GM19351 (cell line): Measurements from ENCODE around the gene RBM33.
"Not testable (repeated sequence)": the region's sequence is repeated elsewhere in the genome, so short reads cannot be mapped to it uniquely, and the experiment has no call there.

Source experiments
- ATAC-seq: cut with Tn5 transposase; IDR thresholded peaks from one replicate; pipeline ENCODE4 v1.9.1; 2021; ENCODE audit warnings: mild to moderate bottlenecking, moderate library complexity; ENCODE audit not compliant: unreplicated experiment

RBM33 gene

DNA sequence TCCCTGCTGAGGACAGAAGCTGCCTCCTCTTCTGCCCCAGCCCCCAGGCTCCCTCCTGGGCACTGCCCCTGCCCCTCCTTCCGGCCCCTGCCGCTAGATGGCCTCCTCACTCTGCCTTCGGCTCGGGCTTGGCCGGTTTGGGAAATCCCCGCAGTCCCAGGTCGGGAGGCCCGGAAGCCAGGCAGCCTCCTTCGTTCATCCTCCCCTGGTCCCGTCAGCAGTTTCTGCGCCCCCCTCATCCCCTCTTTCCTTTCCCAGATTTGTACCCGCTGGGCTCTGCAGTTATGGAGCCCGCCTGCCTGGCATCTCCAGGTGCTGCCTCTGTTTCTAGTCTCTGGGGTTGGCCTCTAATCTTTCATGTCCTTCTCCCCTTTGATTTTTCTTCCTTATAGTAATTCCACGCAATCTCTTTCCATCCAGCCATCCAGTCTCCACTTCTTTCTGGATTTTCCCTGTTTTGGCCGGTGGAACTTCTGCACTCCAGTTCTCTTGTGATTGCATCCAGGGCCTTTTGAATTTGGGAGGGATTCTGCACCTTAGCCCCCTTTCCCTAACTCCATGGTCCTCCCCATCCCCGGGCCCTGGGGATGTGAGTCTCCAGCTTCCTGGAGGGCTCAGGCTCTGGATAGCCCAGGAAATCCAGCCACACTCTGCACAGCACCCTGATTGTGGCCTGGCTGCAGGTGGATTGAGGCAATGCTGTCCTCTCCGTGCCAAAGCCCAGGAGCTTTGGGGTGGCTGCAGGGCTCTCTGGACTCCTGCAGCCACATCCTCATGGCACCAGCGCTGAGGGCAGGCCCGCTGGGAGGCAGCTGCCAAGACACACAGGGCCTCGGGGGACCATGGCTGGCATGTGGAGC lies 171.1 kb downstream of the RBM33 start:
- ATAC-seq, result peak; percentile 87

DNA sequence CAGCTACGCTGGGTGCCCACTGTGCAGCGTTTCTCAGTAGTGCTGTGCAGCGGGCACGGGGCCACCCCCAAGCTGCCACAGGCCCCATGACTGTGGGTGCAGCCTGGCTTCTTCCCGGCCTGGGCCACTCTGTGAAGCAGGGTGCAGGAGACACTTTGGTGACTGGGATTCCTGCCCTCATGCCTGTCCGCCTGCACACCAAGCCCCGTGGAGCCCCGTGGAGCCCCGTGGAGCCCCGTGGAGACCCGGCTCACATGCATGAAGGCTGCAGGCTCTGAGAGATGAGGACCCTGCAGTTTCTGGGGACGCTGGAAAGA lies 171.7 kb downstream of the RBM33 start:
- no peak for ATAC-seq

DNA sequence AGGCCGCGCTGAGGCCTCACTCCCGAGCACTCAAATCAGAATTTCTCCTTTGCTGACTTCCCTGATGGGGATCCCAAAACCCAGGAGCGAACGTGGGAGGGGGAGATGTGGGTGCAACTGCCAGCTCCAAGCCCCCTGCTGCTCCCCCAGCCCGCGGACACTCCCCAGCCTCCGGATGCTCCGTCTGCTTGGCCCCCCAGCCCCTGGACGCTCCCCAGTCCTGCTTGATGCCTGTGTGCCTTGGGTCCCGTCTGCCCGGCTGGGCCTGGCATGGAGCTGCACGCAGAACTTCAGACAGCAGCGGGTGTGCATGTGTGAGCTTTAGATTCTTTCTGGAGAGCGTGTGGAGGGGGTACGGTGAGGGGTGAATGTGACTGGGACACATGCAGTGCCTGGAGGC lies 172.5 kb downstream of the RBM33 start:
- no peak for ATAC-seq

DNA sequence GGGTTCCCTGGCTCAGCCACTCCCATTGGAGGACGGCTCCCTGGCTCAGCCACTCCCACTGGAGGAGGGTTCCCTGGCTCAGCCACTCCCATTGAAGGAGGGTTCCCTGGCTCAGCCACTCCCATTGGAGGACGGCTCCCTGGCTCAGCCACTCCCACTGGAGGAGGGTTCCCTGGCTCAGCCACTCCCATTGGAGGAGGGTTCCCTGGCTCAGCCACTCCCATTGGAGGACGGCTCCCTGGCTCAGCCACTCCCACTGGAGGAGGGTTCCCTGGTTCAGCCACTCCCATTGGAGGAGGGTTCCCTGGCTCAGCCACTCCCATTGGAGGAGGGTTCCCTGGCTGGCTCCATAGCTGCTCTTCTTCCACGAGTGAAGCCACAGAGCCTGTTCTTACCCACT lies 173.1 kb downstream of the RBM33 start:
- not testable (repeated sequence) for ATAC-seq

DNA sequence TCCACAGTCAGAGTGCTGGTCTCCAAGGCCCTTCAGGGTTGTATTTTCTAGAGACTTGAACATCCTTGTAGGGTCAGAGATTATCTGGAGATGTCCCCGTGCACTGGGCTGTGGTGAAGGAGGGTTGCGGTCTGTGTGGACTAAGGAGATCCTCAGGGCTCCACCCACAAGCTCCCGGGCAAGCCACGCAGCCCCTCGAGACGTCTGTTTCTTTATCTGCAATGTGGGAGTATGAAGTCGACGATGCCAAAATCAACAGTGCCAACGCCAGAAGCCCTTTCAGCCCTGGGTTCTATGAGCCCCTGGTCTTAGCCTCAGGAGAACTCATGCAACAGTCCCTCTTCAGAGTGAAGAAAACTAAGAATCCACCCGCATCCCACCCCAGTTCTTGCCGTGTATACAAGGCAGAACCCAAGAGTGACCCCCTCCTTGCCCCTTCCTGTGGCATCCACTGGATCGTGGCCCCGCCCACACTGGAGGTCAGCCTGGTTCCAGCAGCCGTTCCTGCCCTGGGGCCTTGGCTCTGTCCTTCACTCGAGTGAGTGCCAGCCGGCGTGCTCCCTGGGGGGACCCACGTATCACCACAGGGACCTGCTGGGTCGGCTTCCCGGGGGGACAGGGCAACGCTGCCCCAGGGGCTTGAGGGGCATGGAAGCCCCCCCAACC lies 173.8 kb downstream of the RBM33 start:
- no peak for ATAC-seq

DNA sequence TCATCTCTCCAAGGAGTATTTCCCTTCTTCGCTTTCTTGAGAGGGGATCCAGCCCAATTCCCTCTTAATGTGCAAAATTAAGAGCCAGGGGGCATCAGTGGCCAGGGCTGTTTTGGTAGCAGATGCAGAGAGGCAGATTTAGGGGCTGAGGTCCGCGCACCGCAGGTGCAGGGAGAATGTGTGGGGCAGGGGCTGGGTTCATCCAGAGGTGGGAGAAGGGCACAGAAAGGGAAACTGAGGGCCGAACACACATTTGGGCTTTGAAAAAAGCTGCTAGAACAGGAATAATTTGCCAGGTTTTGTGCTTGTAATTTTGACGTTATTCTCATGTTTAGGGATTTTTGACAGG lies 174.3 kb downstream of the RBM33 start:
- ATAC-seq, result no peak

DNA sequence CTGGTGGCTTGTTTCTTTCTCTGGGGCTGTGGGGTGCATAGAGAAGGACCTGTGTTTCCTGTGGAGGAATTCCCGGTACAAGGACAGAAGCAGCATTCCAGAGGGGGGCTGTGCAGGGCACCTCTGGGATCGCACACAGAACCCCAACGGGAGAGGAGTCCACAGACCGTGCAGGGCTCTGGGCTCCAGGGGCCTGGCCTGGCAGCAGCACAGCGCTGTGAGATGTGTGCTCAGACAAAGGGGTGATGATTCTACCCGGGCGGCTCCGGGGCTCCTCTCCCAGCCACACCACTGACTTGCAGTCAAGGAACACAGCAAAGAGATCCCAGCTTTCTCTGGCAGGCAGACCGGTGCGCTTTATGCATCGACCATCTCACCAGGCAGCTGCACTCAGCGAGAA lies 174.7 kb downstream of the RBM33 start:
- ATAC-seq, result no peak

DNA sequence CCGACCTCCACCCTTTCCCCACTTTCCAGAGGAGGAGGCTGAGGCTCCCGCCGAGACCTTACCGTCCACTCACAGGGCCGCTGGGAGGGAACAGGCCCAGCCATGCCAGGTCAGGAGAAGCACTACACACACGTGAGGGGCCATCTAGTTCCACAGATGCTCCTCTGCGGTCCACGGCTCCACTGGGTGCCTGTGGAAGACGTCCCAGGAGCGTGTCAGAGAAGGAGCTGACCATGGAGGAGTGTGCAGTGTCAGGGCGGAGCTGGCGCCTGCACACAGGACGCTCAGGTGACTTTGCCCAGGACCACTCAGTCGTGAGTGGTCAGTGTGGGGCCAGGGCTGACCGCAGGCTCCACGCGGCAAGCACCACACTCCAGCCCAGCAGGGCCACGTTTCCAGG lies 175.8 kb downstream of the RBM33 start:
- ATAC-seq, result no peak

DNA sequence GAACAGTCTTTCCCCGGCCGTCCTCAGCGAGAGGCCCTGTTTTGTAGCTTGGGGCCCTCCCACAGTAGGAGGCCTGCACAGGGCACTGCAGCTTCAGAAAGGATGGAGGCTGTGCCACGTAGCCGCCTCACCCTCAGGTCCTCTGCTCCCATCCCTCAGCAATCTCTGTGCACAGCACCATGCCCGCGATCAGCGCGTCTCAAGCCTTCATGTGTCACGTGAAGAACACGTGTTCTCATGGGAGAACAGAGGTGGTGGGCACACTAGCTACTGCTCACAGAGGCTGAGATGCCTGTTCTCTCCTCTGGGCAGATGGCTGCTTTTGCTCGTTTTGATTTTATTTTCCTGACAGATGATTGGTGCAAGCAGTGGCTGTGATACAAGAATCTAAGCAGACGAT lies 176.3 kb downstream of the RBM33 start:
- ATAC-seq, result no peak

DNA sequence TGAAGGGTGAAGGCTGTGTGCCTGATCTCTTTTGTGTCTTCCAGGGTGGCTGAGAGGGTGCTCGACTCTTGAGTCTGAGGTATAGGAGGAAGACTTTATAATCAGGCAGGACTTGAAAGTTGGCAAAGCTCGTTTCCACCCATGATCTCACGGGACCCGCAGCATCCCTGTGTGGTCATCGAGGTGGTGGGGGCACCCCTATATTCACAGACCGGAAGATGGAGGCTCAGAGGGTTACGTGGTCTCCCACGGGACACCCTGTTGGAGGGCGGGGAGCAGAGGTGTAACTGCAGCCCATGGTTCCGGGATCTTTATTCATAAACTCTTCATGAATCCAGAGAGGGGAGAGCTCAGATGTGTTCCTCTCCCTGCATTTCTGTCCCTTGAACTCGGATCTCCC lies 177.4 kb downstream of the RBM33 start:
- no peak for ATAC-seq

DNA sequence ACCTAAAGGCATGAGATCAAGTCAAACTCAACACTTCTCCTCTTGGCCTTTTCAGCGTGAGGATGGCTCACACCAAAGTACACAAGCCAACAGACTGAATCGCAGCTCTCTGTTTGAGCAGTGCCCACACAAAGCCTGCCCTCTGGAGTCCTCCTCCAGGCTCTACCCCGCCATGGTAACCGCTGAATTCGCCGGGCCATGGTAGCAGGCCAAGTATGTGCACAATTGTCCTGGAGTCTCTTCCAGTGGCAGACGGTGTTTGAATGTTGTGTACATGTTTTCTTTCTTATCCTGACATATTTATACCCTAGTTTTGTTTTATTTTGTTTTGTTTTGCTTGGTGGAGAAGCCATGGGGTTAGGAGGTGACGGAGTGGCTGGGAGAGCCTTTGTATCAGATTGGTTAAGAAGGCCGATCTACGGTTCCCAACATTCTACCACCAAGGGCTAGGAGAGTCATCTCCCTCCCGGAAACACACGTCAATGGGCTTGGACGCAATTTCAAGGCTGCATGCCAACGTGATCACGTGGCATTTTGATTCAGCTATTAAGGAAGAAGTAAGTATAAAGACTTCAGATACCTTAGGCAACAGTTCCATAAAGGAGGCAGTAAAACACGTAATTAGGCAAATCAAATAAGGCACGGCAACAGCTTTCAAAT lies 179.9 kb downstream of the RBM33 start:
- no peak for ATAC-seq

DNA sequence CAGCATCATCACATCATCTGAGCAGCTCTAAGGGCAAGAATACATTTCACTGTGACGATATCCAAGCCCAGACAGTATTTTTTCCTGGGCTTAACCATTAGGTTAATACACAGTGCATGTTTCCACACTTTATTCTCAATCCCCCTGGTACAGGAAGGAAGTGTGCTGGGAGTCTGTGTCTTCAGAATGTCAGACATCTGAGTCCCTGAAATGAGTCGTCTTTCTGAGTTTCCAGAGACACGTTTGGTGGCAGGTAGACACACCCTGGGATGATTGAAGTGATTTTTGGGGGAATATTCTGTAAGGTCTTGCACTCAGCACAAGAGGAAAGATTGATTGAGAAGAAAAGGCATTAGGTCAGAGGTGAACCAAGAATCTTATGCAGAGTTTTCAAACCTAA lies 180.9 kb downstream of the RBM33 start:
- ATAC-seq, result no peak

DNA sequence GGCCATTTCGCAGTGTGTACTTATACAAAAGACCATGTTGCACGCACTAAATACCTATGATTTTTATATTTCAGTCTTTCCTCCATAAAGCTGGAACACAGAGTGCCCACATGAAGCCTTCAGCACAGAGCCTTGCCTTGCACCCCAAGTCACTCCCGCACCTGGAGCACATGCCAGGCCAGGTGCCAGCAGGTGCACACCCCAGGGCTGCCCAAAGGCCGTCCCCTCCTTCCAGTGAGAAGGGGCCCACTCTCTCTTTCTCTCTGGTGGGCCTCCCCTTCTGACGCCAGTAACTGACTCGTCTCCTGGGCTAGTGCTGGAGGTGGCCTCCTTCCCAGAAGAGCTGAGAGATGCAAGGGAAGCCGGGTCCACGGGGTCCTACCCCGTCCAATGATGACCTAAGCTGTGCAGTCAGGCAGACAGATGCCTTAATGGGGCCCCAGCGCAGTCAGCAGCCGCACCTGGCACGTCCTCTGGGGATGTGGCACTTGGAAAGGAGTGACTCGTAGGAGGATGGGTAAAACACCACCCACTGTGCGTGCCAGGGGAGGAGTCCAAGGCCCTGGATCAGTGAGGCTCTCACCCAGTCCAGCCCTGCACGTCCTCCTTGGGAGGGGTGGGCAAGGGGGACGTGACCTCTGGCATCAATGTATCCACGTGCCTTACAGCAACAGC lies 185.5 kb downstream of the RBM33 start:
- ATAC-seq, result no peak
